H9 (cell line): ENCODE data around the gene PRAME. TPM values are rescaled to one million over a fixed set of nuclear protein-coding genes. Genes with fewer than 3 reads are reported as not detected.
"Not testable (repeated sequence)": the region's sequence is repeated elsewhere in the genome, so short reads cannot be mapped to it uniquely, and the experiment has no call there.

Experiments
- DNase-seq: peaks from one replicate; pipeline ENCODE4 v3.0.0-alpha.2; 2017
- H2AFZ ChIP-seq: one replicate; pipeline ENCODE4 v1.6.1; 2013; ENCODE audit warnings: mild to moderate bottlenecking, low read length, control low read depth, moderate library complexity
- H2AK5ac ChIP-seq: 2 replicates; pipeline ENCODE4 v1.6.1; 2013; ENCODE audit warnings: low read length, control low read depth, mixed read lengths; ENCODE audit not compliant: insufficient read length
- H2BK120ac ChIP-seq: one replicate; pipeline ENCODE4 v1.6.1; 2013; ENCODE audit warnings: low read depth, mild to moderate bottlenecking, low read length, control low read depth, inconsistent platforms; ENCODE audit not compliant: poor library complexity, severe bottlenecking
- H2BK12ac ChIP-seq: 2 replicates; pipeline ENCODE4 v1.6.1; 2013; ENCODE audit warnings: low read length, control low read depth, mixed read lengths, low read depth; ENCODE audit not compliant: insufficient read length
- H2BK15ac ChIP-seq: 2 replicates; pipeline ENCODE4 v1.6.1; 2013; ENCODE audit warnings: low read depth, low read length, control low read depth
- H2BK20ac ChIP-seq: one replicate; pipeline ENCODE4 v1.6.1; 2013; ENCODE audit warnings: low read depth, mild to moderate bottlenecking, low read length, control low read depth, inconsistent platforms; ENCODE audit not compliant: poor library complexity, severe bottlenecking
- H2BK5ac ChIP-seq: 2 replicates; pipeline ENCODE4 v1.6.1; 2013; ENCODE audit warnings: low read length, control low read depth, mixed read lengths; ENCODE audit not compliant: insufficient read length
- H3K14ac ChIP-seq: 2 replicates; pipeline ENCODE4 v1.6.1; 2013; ENCODE audit warnings: low read length, control low read depth; ENCODE audit not compliant: insufficient read depth
- H3K18ac ChIP-seq: 2 replicates; pipeline ENCODE4 v1.6.1; 2013; ENCODE audit warnings: low read depth, mild to moderate bottlenecking, mixed read lengths, low read length, control low read depth; ENCODE audit not compliant: insufficient read length
- H3K23ac ChIP-seq: 2 replicates; pipeline ENCODE4 v1.6.1; 2013; ENCODE audit warnings: low read length, control low read depth, mixed read lengths, low read depth; ENCODE audit not compliant: insufficient read length
- H3K23me2 ChIP-seq: 2 replicates; pipeline ENCODE4 v1.6.1; 2013; ENCODE audit warnings: low read depth, mild to moderate bottlenecking, mixed read lengths, low read length, control low read depth; ENCODE audit not compliant: insufficient read length, poor library complexity, severe bottlenecking
- H3K27ac ChIP-seq: 2 replicates; pipeline ENCODE4 v1.5.1; 2013; ENCODE audit warnings: low read length, control low read depth, mixed read lengths, low read depth; ENCODE audit not compliant: insufficient read length
- H3K27me3 ChIP-seq: 2 replicates; pipeline ENCODE4 v1.6.1; 2013; ENCODE audit warnings: low read length, control low read depth, inconsistent platforms; ENCODE audit not compliant: insufficient read depth
- H3K4ac ChIP-seq: 2 replicates; pipeline ENCODE4 v1.6.1; 2013; ENCODE audit warnings: low read depth, mild to moderate bottlenecking, control low read depth, inconsistent platforms, low read length, moderate library complexity
- H3K4me1 ChIP-seq: 2 replicates; pipeline ENCODE4 v1.6.1; 2013; ENCODE audit warnings: low read length, control low read depth, inconsistent platforms; ENCODE audit not compliant: insufficient read depth
- H3K4me2 ChIP-seq: 2 replicates; pipeline ENCODE4 v1.6.1; 2013; ENCODE audit warnings: low read length, control low read depth, mixed read lengths; ENCODE audit not compliant: insufficient read length, insufficient read depth
- H3K56ac ChIP-seq: 2 replicates; pipeline ENCODE4 v1.6.1; 2013; ENCODE audit warnings: low read depth, mild to moderate bottlenecking, mixed read lengths, low read length, control low read depth; ENCODE audit not compliant: insufficient read length
- H3K79me1 ChIP-seq: 2 replicates; pipeline ENCODE4 v1.6.1; 2013; ENCODE audit warnings: low read depth, mild to moderate bottlenecking, moderate library complexity, low read length, control low read depth, inconsistent platforms; ENCODE audit not compliant: insufficient read depth, poor library complexity, severe bottlenecking
- H3K79me2 ChIP-seq: 2 replicates; pipeline ENCODE4 v1.6.1; 2013; ENCODE audit warnings: low read length, control low read depth, inconsistent platforms; ENCODE audit not compliant: insufficient read depth
- H3K9ac ChIP-seq: 2 replicates; pipeline ENCODE4 v1.6.1; 2013; ENCODE audit warnings: low read length, control low read depth, mixed read lengths; ENCODE audit not compliant: insufficient read length; ENCODE audit errors: extremely low read depth
- H3K9me3 ChIP-seq: one replicate; pipeline ENCODE4 v1.6.1; 2013; ENCODE audit warnings: low read depth, low read length, inconsistent platforms; ENCODE audit not compliant: control insufficient read depth
- H3T11ph ChIP-seq: one replicate; pipeline ENCODE4 v1.6.1; 2013; ENCODE audit warnings: mild to moderate bottlenecking, low read length, control low read depth, inconsistent platforms
- H4K20me1 ChIP-seq: one replicate; pipeline ENCODE4 v1.6.1; 2013; ENCODE audit not compliant: control insufficient read depth, insufficient read length, insufficient read depth
- H4K5ac ChIP-seq: 2 replicates; pipeline ENCODE4 v1.6.1; 2013; ENCODE audit warnings: low read depth, mild to moderate bottlenecking, mixed read lengths, low read length, control low read depth; ENCODE audit not compliant: insufficient read length
- H4K8ac ChIP-seq: replicated peaks from 2 replicates; pipeline ENCODE4 v1.6.1; 2013; ENCODE audit warnings: low read length, control low read depth, mixed read lengths, low read depth; ENCODE audit not compliant: insufficient read length
- H4K91ac ChIP-seq: 2 replicates; pipeline ENCODE4 v1.6.1; 2013; ENCODE audit warnings: low read depth, mild to moderate bottlenecking, moderate library complexity, mixed read lengths, low read length, control low read depth; ENCODE audit not compliant: insufficient read length
- H3K27ac Mint-ChIP-seq, 3 experiments: 2 replicates in 2 of 3; 3 replicates in 1 of 3; pipeline ENCODE4 v1.8.0; 2020 to 2021; ENCODE audit warnings: mixed read lengths in 3 of 3, mild to moderate bottlenecking in 1 of 3, moderate library complexity in 1 of 3
- H3K27me3 Mint-ChIP-seq: 2 replicates; pipeline ENCODE4 v1.8.0; 2021; ENCODE audit warnings: low read depth, mild to moderate bottlenecking, moderate library complexity, mixed read lengths
- H3K36me3 Mint-ChIP-seq, 3 experiments: 2 replicates in 2 of 3; 3 replicates in 1 of 3; pipeline ENCODE4 v1.8.0; 2020 to 2021; ENCODE audit warnings: low read depth in 3 of 3, mixed read lengths in 3 of 3; ENCODE audit not compliant: insufficient read depth in 1 of 3
- H3K4me1 Mint-ChIP-seq, 2 experiments: 2 replicates each; pipeline ENCODE4 v1.8.0; 2020; ENCODE audit warnings: mixed read lengths in 2 of 2
- H3K4me3 Mint-ChIP-seq, 2 experiments: 2 replicates in 1 of 2; 3 replicates in 1 of 2; pipeline ENCODE4 v1.8.0; 2020 to 2021; ENCODE audit warnings: mild to moderate bottlenecking in 2 of 2, mixed read lengths in 2 of 2, moderate library complexity in 1 of 2
- H3K9me3 Mint-ChIP-seq, 2 experiments: 2 replicates in 1 of 2; 3 replicates in 1 of 2; pipeline ENCODE4 v1.8.0; 2020; ENCODE audit warnings: mild to moderate bottlenecking in 2 of 2, mixed read lengths in 2 of 2, moderate library complexity in 1 of 2
- WGBS: extraction: QIAGEN DNeasy Blood & Tissue Kit; methylation state at CpG from one replicate; pipeline ENCODE4 v1.1.7; 2013; ENCODE audit warnings: missing lambda C conversion rate, low lambda C conversion rate, mixed read lengths; ENCODE audit not compliant: insufficient read length; ENCODE audit errors: extremely low coverage; 5-methylcytosine and 5-hydroxymethylcytosine counted together
- total RNA-seq: library from RNA; stranded (reverse); gene quantifications from 2 replicates; pipeline ENCODE4 v1.2.1, GENCODE V29; 2021
- TF ChIP-seq, protein P1 (sequence below): fragments of 200-600 bp; sonication (generic); conservative IDR thresholded peaks from 3 replicates; pipeline ENCODE4 v1.8.0; 2021; ENCODE audit warnings: antibody characterized with exemption, mild to moderate bottlenecking

The PRAME gene
- total RNA-seq, 1 experiment from 2014 or later: 0.31 TPM

DNA sequence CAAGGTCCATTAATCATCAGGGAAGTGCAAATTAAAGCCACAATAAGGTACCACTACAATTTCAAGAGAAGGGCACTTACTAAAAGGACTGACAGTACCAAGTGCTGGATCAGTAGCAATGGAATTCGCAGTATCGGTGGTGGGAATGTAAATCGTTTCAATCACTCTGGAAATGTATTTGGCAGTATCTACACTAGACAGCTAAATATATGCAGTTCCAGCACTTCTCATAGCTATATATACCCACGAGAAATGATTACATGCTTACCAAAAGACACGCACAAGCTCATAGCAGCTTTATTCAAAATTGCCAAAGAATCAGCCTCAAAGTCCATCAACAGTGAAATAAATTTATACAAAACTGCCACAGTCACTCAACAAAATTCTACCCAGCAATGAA, 46.1 kb downstream of the PRAME start:
- DNase-seq: no peak
- Mint-ChIP-seq H3K27ac (no peak overlapping the region), H3K4me3 (no peak overlapping the region), H3K4me1 (peaks cover under 1% of the 10 kb centered on the region in 2 experiments), H3K27me3 (peaks cover 84% of the 10 kb centered on the region), H3K9me3 (peaks cover 18 to 28% of the 10 kb centered on the region in 2 experiments), H3K36me3 (peaks cover 2 to 7% (median 7%) of the 10 kb centered on the region in 3 experiments; a peak in 4 of 7 replicates)
- Histone ChIP-seq H3K79me2 (no peaks in the 10 kb centered on the region; the same call in 1 of the 2 replicates), H3K56ac (no peak overlapping the region), H3K9ac (no peak overlapping the region), H2BK15ac (no peak overlapping the region), H4K91ac (no peak overlapping the region), H3K27ac (no peak overlapping the region), H3K4me1 (no peaks in the 10 kb centered on the region), H3K4ac (no peak overlapping the region), H3K23me2 (peaks cover 3% of the 10 kb centered on the region), H2BK120ac (no peak overlapping the region), H3K14ac (no peak overlapping the region), H2AK5ac (no peak overlapping the region), H3K9me3 (no peaks in the 10 kb centered on the region), H3K23ac (no peak overlapping the region), H2AFZ (no peak overlapping the region), H4K20me1 (no peaks in the 10 kb centered on the region), H3K4me2 (no peak overlapping the region), H3K79me1 (no peaks in the 10 kb centered on the region), H3K18ac (no peak overlapping the region), H3K27me3 (peaks cover 5% of the 10 kb centered on the region; the same call in 1 of the 2 replicates), H2BK5ac (no peak overlapping the region), H3T11ph (no peak overlapping the region), H4K8ac (no peak overlapping the region), H2BK12ac (no peak overlapping the region), H4K5ac (no peak overlapping the region), H2BK20ac (no peak overlapping the region)
- TF ChIP-seq, protein P1, sequence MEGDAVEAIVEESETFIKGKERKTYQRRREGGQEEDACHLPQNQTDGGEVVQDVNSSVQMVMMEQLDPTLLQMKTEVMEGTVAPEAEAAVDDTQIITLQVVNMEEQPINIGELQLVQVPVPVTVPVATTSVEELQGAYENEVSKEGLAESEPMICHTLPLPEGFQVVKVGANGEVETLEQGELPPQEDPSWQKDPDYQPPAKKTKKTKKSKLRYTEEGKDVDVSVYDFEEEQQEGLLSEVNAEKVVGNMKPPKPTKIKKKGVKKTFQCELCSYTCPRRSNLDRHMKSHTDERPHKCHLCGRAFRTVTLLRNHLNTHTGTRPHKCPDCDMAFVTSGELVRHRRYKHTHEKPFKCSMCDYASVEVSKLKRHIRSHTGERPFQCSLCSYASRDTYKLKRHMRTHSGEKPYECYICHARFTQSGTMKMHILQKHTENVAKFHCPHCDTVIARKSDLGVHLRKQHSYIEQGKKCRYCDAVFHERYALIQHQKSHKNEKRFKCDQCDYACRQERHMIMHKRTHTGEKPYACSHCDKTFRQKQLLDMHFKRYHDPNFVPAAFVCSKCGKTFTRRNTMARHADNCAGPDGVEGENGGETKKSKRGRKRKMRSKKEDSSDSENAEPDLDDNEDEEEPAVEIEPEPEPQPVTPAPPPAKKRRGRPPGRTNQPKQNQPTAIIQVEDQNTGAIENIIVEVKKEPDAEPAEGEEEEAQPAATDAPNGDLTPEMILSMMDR: no peak
- no CpG with 5 or more reads among the region's 5 CpGs for WGBS

DNA sequence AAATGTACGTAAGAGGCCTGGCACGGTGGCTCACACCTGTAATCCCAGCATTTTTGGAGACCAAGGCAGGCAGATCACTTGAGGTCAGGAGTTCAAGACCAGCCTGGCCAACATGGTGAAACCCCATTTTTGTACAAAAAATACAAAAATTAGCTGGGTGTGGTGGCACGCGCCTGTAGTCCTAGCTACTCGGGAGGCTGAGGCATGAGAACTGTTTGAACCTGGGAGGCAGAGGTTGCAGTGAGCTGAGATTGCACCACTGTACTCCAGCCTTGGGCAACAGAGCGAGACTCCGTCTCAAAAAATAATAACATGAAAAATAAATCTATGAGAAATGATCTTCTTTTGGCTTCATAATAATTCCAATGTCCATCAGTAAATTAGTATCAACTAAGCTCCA, 48.2 kb downstream of the PRAME start:
- not testable (repeated sequence) for H2BK12ac ChIP-seq, H2BK5ac ChIP-seq, H4K20me1 ChIP-seq, H3K18ac ChIP-seq, H3K4me3 Mint-ChIP-seq, H2BK15ac ChIP-seq, H3K23ac ChIP-seq, H3K4me2 ChIP-seq, H3K4me1 ChIP-seq, H4K91ac ChIP-seq, H2BK120ac ChIP-seq, H4K5ac ChIP-seq, H3K14ac ChIP-seq, H3K9me3 ChIP-seq, H3K4me1 Mint-ChIP-seq, H4K8ac ChIP-seq, H3K4ac ChIP-seq, H3K23me2 ChIP-seq, H2BK20ac ChIP-seq, H3T11ph ChIP-seq, H3K27me3 ChIP-seq, H3K79me2 ChIP-seq, H3K56ac ChIP-seq, H2AFZ ChIP-seq, H3K79me1 ChIP-seq, H3K9ac ChIP-seq, H3K27ac ChIP-seq, DNase-seq, H3K27ac Mint-ChIP-seq, H2AK5ac ChIP-seq
- peaks cover 81% of the 10 kb centered on the region for H3K27me3 Mint-ChIP-seq
- H3K36me3 Mint-ChIP-seq: peaks cover 16 to 21% (median 16%) of the 10 kb centered on the region in 3 experiments
- WGBS: no CpG with 5 or more reads among the region's 7 CpGs
- peaks cover 18 to 23% of the 10 kb centered on the region in 2 experiments for H3K9me3 Mint-ChIP-seq
